ENCODE measurements around the gene SPC24.

- TF ChIP-seq CTCF (IDR thresholded peaks at IDR 0.05) (no peak), EP300 (IDR thresholded peaks at IDR 0.05; ENCODE audit: low read depth) (no peak), POLR2A (IDR thresholded peaks at IDR 0.05) (no peak)
Measured at GRCh38 chr19:11115042-11115441, 40.5 kb downstream of the SPC24 start.

Measured in transverse colon (tissue), 3 donors.